Measurements from ENCODE around the gene STK40. TPM values are rescaled to one million over a fixed set of nuclear protein-coding genes. Genes with fewer than 3 reads are reported as not detected.

Gene STK40
- total RNA-seq, 2 experiments from 2014 or later, result 43.8 to 83.9 TPM

DNA sequence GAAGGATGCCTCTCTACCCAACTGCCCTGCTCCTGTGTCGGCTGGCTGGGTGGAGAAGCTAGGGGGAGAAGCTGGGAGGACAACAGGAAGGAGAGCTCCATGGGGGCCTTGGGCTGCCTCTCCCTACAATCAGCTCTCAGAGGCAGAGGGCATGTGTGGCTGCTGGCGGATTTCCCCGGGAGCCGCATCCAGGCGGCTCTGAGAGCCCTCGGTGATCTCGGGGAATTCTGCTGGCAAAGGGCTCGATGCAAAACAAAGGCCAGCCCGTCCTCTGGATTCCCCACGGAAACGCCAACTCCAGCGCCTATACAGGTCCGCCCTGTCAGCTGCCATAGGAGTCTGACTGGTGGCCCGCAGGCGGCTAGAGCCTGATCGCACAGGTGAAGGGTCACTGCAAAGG is 35.9 kb downstream of the STK40 start:
- intact Hi-C loops (cut with micrococcal nuclease; ENCODE audit: unreplicated experiment), result loop anchor here (1.0 to 2.0 kb wide), 2 partner anchors 19 to 43 kb away; partner anchors contain the start of gene SH3D21
- ChIA-PET CTCF (ENCODE audit: unreplicated experiment) (no interaction called here), POLR2A (interaction anchor here (0.7 to 1.7 kb wide), 3 partner anchors 37 to 70 kb away, joined by 4 to 5 read pairs (median 4); no protein-coding TSS in a partner anchor)
- Histone ChIP-seq H3K4me2 (ENCODE audit: low read length) (peak overlapping the region; percentile 60), H2AFZ (ENCODE audit: low read length) (no peak overlapping the region), H3K36me3 (ENCODE audit: insufficient read depth, low read length) (peaks cover 77% of the 10 kb centered on the region), H4K20me1 (ENCODE audit: insufficient read depth, low read length) (no peaks in the 10 kb centered on the region), H3K27ac (ENCODE audit: low read depth, low read length, poor library complexity, severe bottlenecking) (peak overlapping the region; percentile 46), H3K4me1 (ENCODE audit: insufficient read depth, low read length, poor library complexity, severe bottlenecking) (peaks cover 19% of the 10 kb centered on the region), H3K79me2 (ENCODE audit: insufficient read depth, low read depth, low read length) (no peaks in the 10 kb centered on the region), H3K9me3 (ENCODE audit: low read length) (no peaks in the 10 kb centered on the region), H3K9me2 (ENCODE audit: insufficient read depth, low read length) (no peaks in the 10 kb centered on the region), H3K4me3 (ENCODE audit: low read depth, low read length, poor library complexity, severe bottlenecking) (no peak overlapping the region)
- no TSS peak for BruUV-seq (replicated peaks)
- DNase-seq (ENCODE audit: low spot score), result no peak
- TF ChIP-seq EZH2phosphoT487 (IDR thresholded peaks at IDR 0.05; ENCODE audit: borderline replicate concordance, low read depth, low read length) (no peak), CTCF (conservative IDR thresholded peaks at IDR 0.05; ENCODE audit: low read length) (no peak)

GRCh38 chr1:36349241-36349671 is 36.5 kb downstream of the STK40 start:
- no peaks in the 10 kb centered on the region for H4K20me1 ChIP-seq (ENCODE audit: insufficient read depth, low read length)
- H3K4me1 ChIP-seq (ENCODE audit: insufficient read depth, low read length, poor library complexity, severe bottlenecking), result peaks cover 19% of the 10 kb centered on the region
- H2AFZ ChIP-seq (ENCODE audit: low read length), result no peak overlapping the region
- TF ChIP-seq EZH2phosphoT487 (IDR thresholded peaks at IDR 0.05; ENCODE audit: borderline replicate concordance, low read depth, low read length) (no peak), CTCF (conservative IDR thresholded peaks at IDR 0.05; ENCODE audit: low read length) (no peak)
- no peaks in the 10 kb centered on the region for H3K9me3 ChIP-seq (ENCODE audit: low read length)
- DNase-seq (ENCODE audit: low spot score), result peak; percentile 88
- ChIA-PET CTCF (ENCODE audit: unreplicated experiment) (no interaction called here), POLR2A (interaction anchor here (0.9 kb wide), 1 partner anchor 49 kb away, joined by 5 read pairs; no protein-coding TSS in a partner anchor)
- H3K4me3 ChIP-seq (ENCODE audit: low read depth, low read length, poor library complexity, severe bottlenecking), result no peak overlapping the region
- no peaks in the 10 kb centered on the region for H3K9me2 ChIP-seq (ENCODE audit: insufficient read depth, low read length)
- no TSS peak for BruUV-seq (replicated peaks)
- no peaks in the 10 kb centered on the region for H3K79me2 ChIP-seq (ENCODE audit: insufficient read depth, low read depth, low read length)
- H3K36me3 ChIP-seq (ENCODE audit: insufficient read depth, low read length), result peaks cover 73% of the 10 kb centered on the region
- intact Hi-C loops (cut with micrococcal nuclease; ENCODE audit: unreplicated experiment), result loop anchor here (1.0 to 2.0 kb wide), 2 partner anchors 20 to 42 kb away; partner anchors contain the start of gene SH3D21
- peak overlapping the region; percentile 46 for H3K27ac ChIP-seq (ENCODE audit: low read depth, low read length, poor library complexity, severe bottlenecking)
- peak overlapping the region; percentile 60 for H3K4me2 ChIP-seq (ENCODE audit: low read length)

- H3K4me2 ChIP-seq (ENCODE audit: low read length), result no peak overlapping the region
- TF ChIP-seq CTCF (conservative IDR thresholded peaks at IDR 0.05; ENCODE audit: low read length), result no peak
- TF ChIP-seq EZH2phosphoT487 (IDR thresholded peaks at IDR 0.05; ENCODE audit: borderline replicate concordance, low read depth, low read length), result no peak
- H3K9me3 ChIP-seq (ENCODE audit: low read length), result no peaks in the 10 kb centered on the region
- H3K9me2 ChIP-seq (ENCODE audit: insufficient read depth, low read length), result no peaks in the 10 kb centered on the region
- BruUV-seq (replicated peaks), result no TSS peak
- POLR2A ChIA-PET, result interaction anchor here (0.9 to 1.2 kb wide), 3 partner anchors 37 to 50 kb away, joined by 3 to 5 read pairs (median 3); no protein-coding TSS in a partner anchor
- CTCF ChIA-PET (ENCODE audit: unreplicated experiment), result no interaction called here
- no peak overlapping the region for H3K27ac ChIP-seq (ENCODE audit: low read depth, low read length, poor library complexity, severe bottlenecking)
- H4K20me1 ChIP-seq (ENCODE audit: insufficient read depth, low read length), result no peaks in the 10 kb centered on the region
- H3K36me3 ChIP-seq (ENCODE audit: insufficient read depth, low read length), result peaks cover 66% of the 10 kb centered on the region
- no peak for DNase-seq (ENCODE audit: low spot score)
- no peaks in the 10 kb centered on the region for H3K79me2 ChIP-seq (ENCODE audit: insufficient read depth, low read depth, low read length)
- H3K4me3 ChIP-seq (ENCODE audit: low read depth, low read length, poor library complexity, severe bottlenecking), result no peak overlapping the region
- H2AFZ ChIP-seq (ENCODE audit: low read length), result no peak overlapping the region
- intact Hi-C loops (cut with micrococcal nuclease; ENCODE audit: unreplicated experiment), result no loop called here
- H3K4me1 ChIP-seq (ENCODE audit: insufficient read depth, low read length, poor library complexity, severe bottlenecking), result peaks cover 19% of the 10 kb centered on the region
Measured at GRCh38 chr1:36346741-36347370, 38.9 kb downstream of the STK40 start.

All from OCI-LY7 (cell line).